Peyer's patch (tissue), 4 donors: Measurements from ENCODE around the gene NKX2-8.

Source experiments
- CTCF ChIP-seq, 6 experiments: fragments of 450-650 bp in 4 of 6; fragments of 200-600 bp in 2 of 6; sonication (generic) in 1 of 6; IDR thresholded peaks; one replicate each; pipeline ENCODE4 v1.5.1; 2017 to 2019; ENCODE audit warnings: antibody characterized with exemption in 6 of 6, mild to moderate bottlenecking in 3 of 6, moderate library complexity in 1 of 6
- POLR2A ChIP-seq, 2 donors: fragments of 450-650 bp; IDR thresholded peaks; one replicate each; pipeline ENCODE4 v1.5.1; 2017; ENCODE audit warnings: antibody characterized with exemption in 2 of 2, mild to moderate bottlenecking in 2 of 2, moderate library complexity in 2 of 2

DNA sequence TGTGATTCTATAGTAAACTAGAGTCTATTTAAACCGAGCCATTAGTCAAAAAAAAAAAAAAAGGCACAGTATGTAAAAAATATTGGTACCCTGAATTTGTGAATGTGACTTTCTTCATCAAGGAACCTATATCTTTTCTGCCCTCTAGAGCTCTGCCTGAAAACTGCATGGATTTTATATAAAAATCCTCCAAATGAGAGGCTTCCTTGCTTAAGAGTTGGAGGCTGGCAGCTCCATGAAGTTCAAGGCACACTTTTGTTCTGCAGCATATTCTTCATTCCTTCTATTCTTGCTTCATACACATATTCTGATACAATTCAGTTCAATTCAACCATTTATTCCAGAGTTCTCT lies 23.1 kb upstream of the NKX2-8 start:
- TF ChIP-seq CTCF (IDR thresholded peaks at IDR 0.05), result no peak
- TF ChIP-seq POLR2A (IDR thresholded peaks at IDR 0.05), result no peak
